SIG-M5 treated with dmso at 0.1 percent for 504 hours (cell line): ENCODE results near the gene GZMH.
A peak's percentile ranks its signal among the peaks of the same experiment; 100 is the strongest.
"Not testable (repeated sequence)": the region's sequence is repeated elsewhere in the genome, so short reads cannot be mapped to it uniquely, and the experiment has no call there.

Experiments used
- DNase-seq: peaks from one replicate; lab custom pipeline; 2025; ENCODE audit not compliant: unreplicated experiment; lab: John Stamatoyannopoulos, UW

GZMH gene

GRCh38 chr14:24609655-24610344 is at the start of gene GZMH:
GZMH (minus strand) TSS chr14:24609685; CDS start chr14:24609613, 72 bp downstream.
- DNase-seq = no peak

DNA sequence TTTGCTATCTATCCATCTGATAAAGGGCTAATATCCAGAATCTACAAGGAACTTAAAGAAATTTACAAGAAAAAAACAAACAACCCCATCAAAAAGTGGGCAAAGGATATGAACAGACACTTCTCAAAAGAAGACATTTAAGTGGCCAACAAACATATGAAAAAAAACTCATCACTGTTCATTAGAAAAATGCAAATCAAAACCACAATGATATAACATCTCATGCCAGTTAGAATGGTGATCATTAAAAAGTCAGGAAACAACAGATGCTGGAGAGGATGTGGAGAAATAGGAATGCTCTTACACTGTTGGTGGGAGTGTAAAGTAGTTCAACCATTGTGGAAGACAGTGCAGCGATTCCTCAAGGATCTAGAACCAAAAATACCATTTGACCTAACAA is 38.9 kb upstream of the GZMH start:
- not testable (repeated sequence) for DNase-seq

GRCh38 chr14:24639905-24640304 is 30.4 kb upstream of the GZMH start:
- DNase-seq = no peak

DNA sequence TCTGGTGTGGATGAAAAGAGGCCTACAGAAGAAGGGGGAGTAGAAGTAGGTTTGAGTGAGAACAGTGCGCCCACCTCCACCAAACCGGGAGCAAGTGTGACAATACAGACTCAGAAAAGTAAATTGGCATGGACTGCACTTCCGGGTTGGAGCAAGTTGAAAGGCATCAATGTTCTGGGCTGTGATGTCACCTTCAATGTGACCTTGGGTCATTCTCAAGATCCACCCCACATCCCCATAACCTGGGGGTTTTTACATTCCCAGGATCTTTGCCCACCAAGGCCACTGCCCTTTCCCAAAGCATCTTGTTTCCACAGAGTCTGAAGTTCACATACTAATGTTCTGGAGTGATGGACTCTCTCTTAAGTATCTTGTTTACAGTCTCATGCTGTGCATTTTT is 29.8 kb upstream of the GZMH start:
- DNase-seq = no peak

DNA sequence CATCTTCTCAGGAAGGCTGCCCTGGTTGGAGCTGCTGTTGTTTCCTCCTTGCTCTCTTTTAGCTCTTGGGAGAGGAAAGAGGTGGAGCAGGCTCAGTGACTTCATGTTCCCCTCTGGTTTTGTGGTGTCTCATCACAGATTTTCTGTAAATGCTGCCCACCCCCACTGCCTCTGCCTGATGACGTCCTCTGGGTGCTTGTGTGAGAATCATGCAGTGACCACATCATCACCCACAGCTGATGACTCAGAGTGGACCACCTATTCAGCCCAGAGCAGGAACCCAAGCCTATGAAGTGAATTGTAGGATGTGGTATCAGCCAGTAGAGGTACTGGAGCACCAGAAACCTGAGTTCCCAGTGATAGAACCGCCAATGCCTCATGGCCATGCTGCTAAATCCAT is 24.7 kb upstream of the GZMH start, which contains the start of gene GZMB:
Gene GZMB, minus strand, starts transcription at position 33 of the 400 bp plus-strand sequence. Its CDS starts 30 bp downstream, at position 3.
- DNase-seq = no peak

GRCh38 chr14:24633353-24633752 is 23.9 kb upstream of the GZMH start:
- no peak for DNase-seq

- DNase-seq = no peak
Observed at GRCh38 chr14:24632761-24633160, 23.3 kb upstream of the GZMH start.

- no peak for DNase-seq
Observed at GRCh38 chr14:24632336-24632735, 22.9 kb upstream of the GZMH start.

- no peak for DNase-seq
Observed at GRCh38 chr14:24631749-24632335, 22.4 kb upstream of the GZMH start.

GRCh38 chr14:24630872-24631477 is 21.5 kb upstream of the GZMH start:
- DNase-seq = peak; percentile 52

- no peak for DNase-seq
Observed at GRCh38 chr14:24630087-24630871, 20.8 kb upstream of the GZMH start.

GRCh38 chr14:24629521-24629920 is 20.0 kb upstream of the GZMH start:
- no peak for DNase-seq

DNA sequence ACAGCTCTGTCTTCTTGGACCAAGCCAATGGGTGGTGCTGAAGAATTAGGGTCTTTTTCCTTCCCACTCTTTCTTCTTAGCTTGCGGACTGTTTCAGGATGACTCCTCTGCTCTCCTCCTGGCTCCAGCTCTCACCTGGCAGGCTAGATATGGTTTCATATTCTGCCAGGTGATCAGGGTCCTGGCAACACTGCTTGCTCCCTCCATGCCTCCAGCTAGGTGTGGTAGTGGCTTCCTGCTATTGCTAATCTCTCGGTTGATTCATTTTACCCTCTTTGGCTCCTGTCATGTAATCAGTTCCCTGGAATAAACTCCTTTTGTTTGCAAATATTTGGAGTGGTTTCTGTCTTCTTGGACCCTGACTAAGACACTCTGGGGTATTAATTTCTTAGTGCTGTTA is 4.3 kb upstream of the GZMH start:
- no peak for DNase-seq

GRCh38 chr14:24613241-24613640 is 3.8 kb upstream of the GZMH start:
- DNase-seq = peak; percentile 4

- DNase-seq = no peak
Observed at GRCh38 chr14:24612196-24612595, 2.7 kb upstream of the GZMH start.

GRCh38 chr14:24607635-24608514 is 1.6 kb downstream of the GZMH start:
- no peak for DNase-seq

GRCh38 chr14:24607081-24607480 is 2.4 kb downstream of the GZMH start:
- no peak for DNase-seq

- no peak for DNase-seq
Observed at GRCh38 chr14:24606297-24606696, 3.2 kb downstream of the GZMH start.

- peak; percentile 16 for DNase-seq
Observed at GRCh38 chr14:24605435-24606190, 3.9 kb downstream of the GZMH start.

DNA sequence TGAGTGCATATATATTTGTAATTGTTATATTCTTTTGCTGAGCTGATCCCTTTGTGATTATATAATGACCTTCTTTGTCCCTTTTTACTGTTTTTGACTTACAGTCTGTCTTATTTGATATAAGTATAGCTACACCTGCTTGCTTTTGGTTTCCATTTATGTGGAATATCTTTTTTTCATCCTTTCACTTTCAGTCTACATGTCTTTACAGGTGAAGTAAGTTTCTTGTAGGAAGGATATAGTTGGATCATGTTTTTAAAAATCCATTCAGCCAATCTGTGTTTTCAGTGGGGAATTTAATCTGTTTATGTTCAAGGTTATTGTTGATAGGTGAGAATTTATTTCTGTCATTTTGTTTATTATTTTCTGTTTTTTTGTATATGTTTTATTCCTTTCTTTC is 12.1 kb downstream of the GZMH start:
- no peak for DNase-seq
